Measurements from ENCODE around the gene TRAPPC10. TPM values are rescaled to one million over a fixed set of nuclear protein-coding genes. Genes with fewer than 3 reads are reported as not detected.

The TRAPPC10 gene
- total and polyA plus RNA-seq, 9 of the 15 experiments (the other 6 are each of a cell fraction or from before 2014, with no cell fraction given): 1.1 to 33.8 (median 24.3) TPM

- TF ChIP-seq SMAD3 (CRISPR knock-in tag; conservative IDR thresholded peaks at IDR 0.05): no peak
- TF ChIP-seq UBTF (IDR thresholded peaks at IDR 0.05; ENCODE audit: borderline replicate concordance in 1 of 2, low read depth in 2 of 2, low read length in 2 of 2): peak; percentile 91 to 94; a peak in 3 of 4 replicates
- TF ChIP-seq, protein P1, sequence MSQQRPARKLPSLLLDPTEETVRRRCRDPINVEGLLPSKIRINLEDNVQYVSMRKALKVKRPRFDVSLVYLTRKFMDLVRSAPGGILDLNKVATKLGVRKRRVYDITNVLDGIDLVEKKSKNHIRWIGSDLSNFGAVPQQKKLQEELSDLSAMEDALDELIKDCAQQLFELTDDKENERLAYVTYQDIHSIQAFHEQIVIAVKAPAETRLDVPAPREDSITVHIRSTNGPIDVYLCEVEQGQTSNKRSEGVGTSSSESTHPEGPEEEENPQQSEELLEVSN (IDR thresholded peaks at IDR 0.05; ENCODE audit: borderline replicate concordance in 1 of 2, extremely low read depth in 1 of 2, insufficient read depth in 1 of 2, insufficient read length in 1 of 2, low read depth in 1 of 2, low read length in 1 of 2, poor library complexity in 1 of 2, severe bottlenecking in 1 of 2): peak; percentile 96 to 97
- peak; percentile 93 for TF ChIP-seq ZFX (CRISPR knock-in tag; IDR thresholded peaks at IDR 0.05)
- no peak for TF ChIP-seq EGR1 (conservative IDR thresholded peaks at IDR 0.05)
- TF ChIP-seq MTF1 (CRISPR knock-in tag; IDR thresholded peaks at IDR 0.05; ENCODE audit: borderline replicate concordance): no peak
- no peak for TF ChIP-seq ZNF717 (CRISPR knock-in tag; IDR thresholded peaks at IDR 0.05)
- no peak for TF ChIP-seq BMI1 (IDR thresholded peaks at IDR 0.05; ENCODE audit: low read length)
- no peak for TF ChIP-seq ZNF324 (CRISPR knock-in tag; IDR thresholded peaks at IDR 0.05)
Observed at GRCh38 chr21:44011579-44012473, at the start of gene TRAPPC10 (continued).

All from K562 (cell line).